Measurements from ENCODE around the gene AHCY.

GRCh38 chr20:34294563-34294962 is 8.6 kb downstream of the AHCY start:
- TF ChIP-seq, protein P1, sequence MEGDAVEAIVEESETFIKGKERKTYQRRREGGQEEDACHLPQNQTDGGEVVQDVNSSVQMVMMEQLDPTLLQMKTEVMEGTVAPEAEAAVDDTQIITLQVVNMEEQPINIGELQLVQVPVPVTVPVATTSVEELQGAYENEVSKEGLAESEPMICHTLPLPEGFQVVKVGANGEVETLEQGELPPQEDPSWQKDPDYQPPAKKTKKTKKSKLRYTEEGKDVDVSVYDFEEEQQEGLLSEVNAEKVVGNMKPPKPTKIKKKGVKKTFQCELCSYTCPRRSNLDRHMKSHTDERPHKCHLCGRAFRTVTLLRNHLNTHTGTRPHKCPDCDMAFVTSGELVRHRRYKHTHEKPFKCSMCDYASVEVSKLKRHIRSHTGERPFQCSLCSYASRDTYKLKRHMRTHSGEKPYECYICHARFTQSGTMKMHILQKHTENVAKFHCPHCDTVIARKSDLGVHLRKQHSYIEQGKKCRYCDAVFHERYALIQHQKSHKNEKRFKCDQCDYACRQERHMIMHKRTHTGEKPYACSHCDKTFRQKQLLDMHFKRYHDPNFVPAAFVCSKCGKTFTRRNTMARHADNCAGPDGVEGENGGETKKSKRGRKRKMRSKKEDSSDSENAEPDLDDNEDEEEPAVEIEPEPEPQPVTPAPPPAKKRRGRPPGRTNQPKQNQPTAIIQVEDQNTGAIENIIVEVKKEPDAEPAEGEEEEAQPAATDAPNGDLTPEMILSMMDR (IDR thresholded peaks at IDR 0.05), result no peak
- TF ChIP-seq POLR2AphosphoS5 (IDR thresholded peaks at IDR 0.05), result no peak
- TF ChIP-seq POLR2A (IDR thresholded peaks at IDR 0.05), result no peak

Measured in prostate gland (tissue), 2 donors.